GM23248 (cell line): ENCODE data around the gene TMIE.

Source experiments
- EZH2 ChIP-seq: fragments of 200-600 bp; sonication (generic); IDR thresholded peaks from 2 replicates; pipeline ENCODE4 v1.6.1; 2018; ENCODE audit warnings: antibody characterized with exemption, mild to moderate bottlenecking; ENCODE audit not compliant: insufficient read depth, poor library complexity, severe bottlenecking
- EZH2phosphoT487 ChIP-seq: fragments of 200-600 bp; sonication (generic); IDR thresholded peaks from 2 replicates; pipeline ENCODE4 v1.6.1; 2018; ENCODE audit warnings: antibody characterized with exemption, moderate library complexity, mild to moderate bottlenecking, low read depth; ENCODE audit not compliant: insufficient read depth

- TF ChIP-seq EZH2 (no peak), EZH2phosphoT487 (no peak)
Measured at GRCh38 chr3:46708401-46709156, 7.4 kb downstream of the TMIE start.
